Endothelial cell of umbilical vein (primary cell): ENCODE data around the gene PLEKHA5. TPM values are rescaled to one million over a fixed set of nuclear protein-coding genes. Genes with fewer than 3 reads are reported as not detected.
"Not testable (repeated sequence)": the region's sequence is repeated elsewhere in the genome, so short reads cannot be mapped to it uniquely, and the experiment has no call there.

Source experiments
- BruUV-seq: library from RNA; stranded (reverse); fragments of 400-500 nt; replicated peaks from 2 replicates; lab custom pipeline; 2021; lab: Mats Ljungman, UMichigan
- CTCF ChIA-PET: fragments of 300-600, 350-600 bp; sonication (Branson Sonifier 250); formaldehyde crosslinking; loops from one replicate; lab custom pipeline; 2021; ENCODE audit warnings: antibody characterized with exemption, inconsistent platforms; lab: Charles Lee
- POLR2A ChIA-PET: fragments of 300-600, 350-600 bp; sonication (Branson Sonifier 250); formaldehyde crosslinking; loops from one replicate; lab custom pipeline; 2021; ENCODE audit warnings: antibody characterized with exemption, inconsistent platforms; lab: Charles Lee
- DNase-seq: peaks from one replicate; pipeline ENCODE4 v3.0.0-alpha.2; 2011; ENCODE audit warnings: low read depth, low spot score
- FAIRE-seq: peaks from 2 replicates; lab custom pipeline; 2011; peaks lifted over from hg19 to GRCh38; lab: Jason Lieb, UNC
- H2AFZ ChIP-seq: 2 replicates; pipeline ENCODE4 v1.6.0; 2012; ENCODE audit warnings: low read depth, low read length, control low read depth, inconsistent platforms
- H3K27ac ChIP-seq: 2 replicates; pipeline ENCODE4 v1.5.1; 2011; ENCODE audit warnings: low read depth, mild to moderate bottlenecking, control low read depth, low read length, moderate library complexity; ENCODE audit not compliant: insufficient read depth
- H3K27me3 ChIP-seq, 2 experiments: 2 replicates each; pipeline versions ENCODE4 v1.6.0 to v1.6.1; 2011; ENCODE audit warnings: low read length in 2 of 2, mixed read lengths in 1 of 2; ENCODE audit not compliant: control insufficient read depth in 2 of 2, insufficient read depth in 2 of 2
- H3K36me3 ChIP-seq, 2 experiments: 2 replicates in 1 of 2; 3 replicates in 1 of 2; pipeline ENCODE4 v1.5.1; 2011; ENCODE audit warnings: low read length in 2 of 2, mild to moderate bottlenecking in 1 of 2, moderate library complexity in 1 of 2; ENCODE audit not compliant: control insufficient read depth in 2 of 2, insufficient read depth in 2 of 2; ENCODE audit errors: extremely low read depth in 1 of 2
- H3K4me1 ChIP-seq: 3 replicates; pipeline ENCODE4 v1.5.1; 2011; ENCODE audit warnings: mild to moderate bottlenecking, low read length; ENCODE audit not compliant: control insufficient read depth, insufficient read depth; ENCODE audit errors: extremely low read depth
- H3K4me2 ChIP-seq: 2 replicates; pipeline ENCODE4 v1.6.1; 2011; ENCODE audit warnings: low read length, control low read depth, mixed read lengths; ENCODE audit not compliant: insufficient read depth
- H3K4me3 ChIP-seq, 3 experiments: fragments of 200-600 bp in 1 of 3; sonication (generic), shearing (Covaris generic) in 1 of 3; replicated peaks in 1 of 3; 2 replicates each; pipeline ENCODE4 v1.5.1; 2011 to 2016; ENCODE audit warnings: control low read depth in 3 of 3, low read length in 3 of 3, mild to moderate bottlenecking in 2 of 3, inconsistent platforms in 1 of 3, low read depth in 1 of 3, moderate library complexity in 1 of 3; ENCODE audit not compliant: insufficient read depth in 1 of 3
- H3K79me2 ChIP-seq: 2 replicates; pipeline ENCODE4 v1.6.0; 2012; ENCODE audit warnings: low read length, inconsistent platforms; ENCODE audit not compliant: control insufficient read depth, insufficient read depth
- H3K9ac ChIP-seq: replicated peaks from 2 replicates; pipeline ENCODE3; 2011; ENCODE audit warnings: low read length, control low read depth; ENCODE audit not compliant: insufficient read depth; ENCODE audit errors: extremely low read depth
- H3K9me1 ChIP-seq: replicated peaks from 3 replicates; pipeline ENCODE4 v1.6.0; 2011; ENCODE audit warnings: mild to moderate bottlenecking, low read length; ENCODE audit not compliant: control insufficient read depth, insufficient read depth; ENCODE audit errors: extremely low read depth
- H3K9me3 ChIP-seq: replicated peaks from 2 replicates; pipeline ENCODE4 v1.5.1; 2012; ENCODE audit warnings: low read length, inconsistent platforms; ENCODE audit not compliant: control insufficient read depth, insufficient read depth
- H4K20me1 ChIP-seq: replicated peaks from 2 replicates; pipeline ENCODE3; 2011; ENCODE audit warnings: mild to moderate bottlenecking, low read length; ENCODE audit not compliant: control insufficient read depth, insufficient read depth; ENCODE audit errors: extremely low read depth
- MAX ChIP-seq: IDR thresholded peaks from 2 replicates; pipeline ENCODE4 v1.6.1; 2011; ENCODE audit not compliant: insufficient read depth, insufficient read length
- dilution Hi-C: fragments of 300-500 bp; cut with MboI; formaldehyde crosslinking; loops from one replicate; pipeline ENCODE4 v1.15.0; 2019; ENCODE audit warnings: low sequenced_read_pairs; ENCODE audit not compliant: extremely low pct_ligation_motif_present
- intact Hi-C: fragments of 100-400 bp; cut with micrococcal nuclease; formaldehyde crosslinking; loops from one replicate; pipeline ENCODE4 v1.10.0; 2022
- polyA plus RNA-seq, 4 experiments: library from polyadenylated mRNA; depleted of rRNA in 3 of 4; stranded (reverse) in 3 of 4; unstranded in 1 of 4; fragments of >200 nt; gene quantifications; 2 replicates each; pipeline versions ENCODE4 v1.2.1 to v1.2.3, GENCODE V29; 2011 to 2012; ENCODE audit warnings: missing spikeins in 1 of 4
- total RNA-seq: library from RNA; stranded (reverse); gene quantifications from 2 replicates; pipeline ENCODE4 v1.2.3, GENCODE V29; 2021

PLEKHA5 gene
- total and polyA plus RNA-seq, 2 donors (not counting 3 experiments of a cell fraction or from before 2014, with no cell fraction given): 2.5 to 12.7 TPM

- BruUV-seq, intact Hi-C loops, FAIRE-seq, H3K36me3 ChIP-seq, dilution Hi-C loops, H3K27ac ChIP-seq, POLR2A ChIA-PET, H3K4me2 ChIP-seq, H3K4me1 ChIP-seq, H4K20me1 ChIP-seq, CTCF ChIA-PET, H3K79me2 ChIP-seq, H3K9me1 ChIP-seq, H2AFZ ChIP-seq, H3K9me3 ChIP-seq, H3K9ac ChIP-seq, DNase-seq, H3K27me3 ChIP-seq, H3K4me3 ChIP-seq: not testable (repeated sequence)
Measured at GRCh38 chr12:19092482-19092881, 37.1 kb upstream of the PLEKHA5 start.

GRCh38 chr12:19093218-19093617, 36.3 kb upstream of the PLEKHA5 start:
- no peak overlapping the region for H3K27ac ChIP-seq
- H3K4me2 ChIP-seq: no peak overlapping the region
- POLR2A ChIA-PET: no interaction called here
- TF ChIP-seq MAX: no peak
- CTCF ChIA-PET: no interaction called here
- intact Hi-C loops (no loop called here), dilution Hi-C loops (no loop called here)
- DNase-seq (no peak), FAIRE-seq (no peak)
- H3K36me3 ChIP-seq: no peaks in the 10 kb centered on the region
- no peaks in the 10 kb centered on the region for H3K4me1 ChIP-seq
- no peaks in the 10 kb centered on the region for H4K20me1 ChIP-seq
- H3K9ac ChIP-seq: no peak overlapping the region
- no TSS peak for BruUV-seq
- no peak overlapping the region for H2AFZ ChIP-seq
- H3K4me3 ChIP-seq: no peak overlapping the region
- H3K79me2 ChIP-seq: no peaks in the 10 kb centered on the region
- H3K9me3 ChIP-seq: no peaks in the 10 kb centered on the region
- H3K27me3 ChIP-seq: no peaks in the 10 kb centered on the region
- no peaks in the 10 kb centered on the region for H3K9me1 ChIP-seq
